Measurements from ENCODE around the gene THBS3.

THBS3 gene

GRCh38 chr1:155179112-155180031 is 28.3 kb downstream of the THBS3 start:
- Histone ChIP-seq H3K27me3 (ENCODE audit: control insufficient read depth, insufficient read depth, low read length) (peaks cover 4% of the 10 kb centered on the region), H3K9me3 (ENCODE audit: control insufficient read depth, low read length) (no peaks in the 10 kb centered on the region), H3K9ac (ENCODE audit: low read length) (peak overlapping the region; percentile 7), H3K36me3 (ENCODE audit: control insufficient read depth, insufficient read depth, low read length) (no peaks in the 10 kb centered on the region), H3K4me3 (ENCODE audit: low read length) (no peak overlapping the region), H3K4me1 (ENCODE audit: control insufficient read depth, insufficient read depth, low read length) (peaks cover 69% of the 10 kb centered on the region)

DNA sequence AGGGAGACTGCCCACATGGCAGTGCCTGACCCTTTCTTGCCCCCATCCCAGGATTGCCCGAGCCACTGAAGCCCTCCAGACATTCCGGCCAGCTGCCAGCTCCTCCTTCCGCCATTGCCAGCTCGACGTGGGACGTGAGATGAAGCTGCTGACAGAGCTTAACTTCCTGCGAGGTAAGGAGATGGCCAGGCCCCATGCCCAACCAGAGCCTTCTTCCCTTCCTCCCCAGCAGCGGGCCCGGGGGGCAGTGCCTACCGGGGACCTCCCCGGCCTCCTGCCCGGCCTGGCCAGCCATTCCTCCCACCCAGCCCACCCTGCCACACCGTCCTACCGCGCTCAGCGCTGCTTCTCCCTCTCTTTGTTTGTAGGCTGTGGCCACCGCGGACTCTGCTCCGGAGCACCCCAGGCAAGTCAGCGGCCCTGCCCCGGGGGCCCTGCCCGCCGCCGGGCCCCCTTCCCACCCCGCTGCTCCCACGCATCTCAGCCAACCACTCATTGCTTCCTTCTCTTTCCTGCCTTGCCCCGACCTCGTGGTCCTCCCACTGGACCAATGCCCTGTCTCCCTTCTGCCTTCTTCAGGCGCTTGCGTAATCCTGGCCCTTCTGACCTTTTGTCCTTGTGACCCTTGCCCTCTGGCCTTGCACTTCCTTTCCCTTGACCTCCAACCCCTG is 29.1 kb downstream of the THBS3 start:
- H3K4me1 ChIP-seq (ENCODE audit: control insufficient read depth, insufficient read depth, low read length) = peaks cover 71% of the 10 kb centered on the region
- no peak overlapping the region for H3K4me3 ChIP-seq (ENCODE audit: low read length)
- no peaks in the 10 kb centered on the region for H3K36me3 ChIP-seq (ENCODE audit: control insufficient read depth, insufficient read depth, low read length)
- H3K9me3 ChIP-seq (ENCODE audit: control insufficient read depth, low read length) = no peaks in the 10 kb centered on the region
- H3K9ac ChIP-seq (ENCODE audit: low read length) = peak overlapping the region; percentile 47
- peaks cover 4% of the 10 kb centered on the region for H3K27me3 ChIP-seq (ENCODE audit: control insufficient read depth, insufficient read depth, low read length)

DNA sequence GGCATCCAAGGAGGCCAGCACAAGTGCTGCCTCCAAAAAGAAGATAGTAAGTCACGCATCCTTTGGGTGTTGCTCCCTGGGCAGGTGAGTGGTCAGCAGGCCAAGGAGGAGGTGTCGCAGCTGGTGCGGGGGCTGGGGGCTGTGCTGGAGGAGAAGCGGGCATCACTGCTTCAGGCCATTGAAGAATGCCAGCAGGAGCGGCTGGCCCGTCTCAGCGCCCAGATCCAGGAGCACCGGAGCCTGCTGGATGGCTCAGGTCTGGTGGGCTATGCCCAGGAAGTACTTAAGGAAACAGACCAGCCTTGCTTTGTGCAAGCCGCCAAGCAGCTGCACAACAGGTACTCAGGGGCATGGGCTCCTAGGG is 29.8 kb downstream of the THBS3 start:
- Histone ChIP-seq H3K4me1 (ENCODE audit: control insufficient read depth, insufficient read depth, low read length) (peaks cover 76% of the 10 kb centered on the region), H3K27me3 (ENCODE audit: control insufficient read depth, insufficient read depth, low read length) (peaks cover 4% of the 10 kb centered on the region), H3K36me3 (ENCODE audit: control insufficient read depth, insufficient read depth, low read length) (no peaks in the 10 kb centered on the region), H3K4me3 (ENCODE audit: low read length) (no peak overlapping the region), H3K9me3 (ENCODE audit: control insufficient read depth, low read length) (no peaks in the 10 kb centered on the region), H3K9ac (ENCODE audit: low read length) (peak overlapping the region; percentile 1)

- no peaks in the 10 kb centered on the region for H3K36me3 ChIP-seq (ENCODE audit: control insufficient read depth, insufficient read depth, low read length)
- peaks cover 78% of the 10 kb centered on the region for H3K4me1 ChIP-seq (ENCODE audit: control insufficient read depth, insufficient read depth, low read length)
- H3K4me3 ChIP-seq (ENCODE audit: low read length) = no peak overlapping the region
- no peaks in the 10 kb centered on the region for H3K9me3 ChIP-seq (ENCODE audit: control insufficient read depth, low read length)
- peak overlapping the region; percentile 1 for H3K9ac ChIP-seq (ENCODE audit: low read length)
- peaks cover 4% of the 10 kb centered on the region for H3K27me3 ChIP-seq (ENCODE audit: control insufficient read depth, insufficient read depth, low read length)
Observed at GRCh38 chr1:155177192-155177917, 30.3 kb downstream of the THBS3 start.

DNA sequence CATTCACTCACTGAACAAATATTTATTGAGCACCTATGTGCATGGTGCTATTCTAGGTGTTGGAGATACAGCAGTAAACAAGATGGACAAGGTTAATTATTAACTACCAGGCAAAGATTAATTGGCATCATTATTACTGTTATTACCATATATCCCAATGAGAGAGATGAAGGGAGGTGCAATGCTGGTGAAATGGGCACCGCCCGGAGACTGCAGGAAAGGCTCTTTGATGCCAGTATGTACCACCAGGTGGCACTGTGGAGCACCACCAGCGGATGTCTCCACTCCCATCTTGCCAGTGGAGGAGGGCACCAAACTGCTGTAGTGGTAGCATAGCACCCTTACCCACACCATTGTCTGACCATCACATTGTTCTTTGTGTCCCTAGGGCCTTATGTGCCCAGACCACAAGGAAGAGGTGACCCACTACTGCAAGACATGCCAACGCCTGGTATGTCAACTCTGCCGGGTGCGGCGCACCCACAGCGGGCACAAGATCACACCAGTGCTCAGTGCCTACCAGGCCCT is 31.1 kb downstream of the THBS3 start:
- H3K27me3 ChIP-seq (ENCODE audit: control insufficient read depth, insufficient read depth, low read length) = peaks cover 4% of the 10 kb centered on the region
- H3K4me3 ChIP-seq (ENCODE audit: low read length) = no peak overlapping the region
- no peaks in the 10 kb centered on the region for H3K36me3 ChIP-seq (ENCODE audit: control insufficient read depth, insufficient read depth, low read length)
- H3K9ac ChIP-seq (ENCODE audit: low read length) = peak overlapping the region; percentile 1
- no peaks in the 10 kb centered on the region for H3K9me3 ChIP-seq (ENCODE audit: control insufficient read depth, low read length)
- peaks cover 76% of the 10 kb centered on the region for H3K4me1 ChIP-seq (ENCODE audit: control insufficient read depth, insufficient read depth, low read length)

DNA sequence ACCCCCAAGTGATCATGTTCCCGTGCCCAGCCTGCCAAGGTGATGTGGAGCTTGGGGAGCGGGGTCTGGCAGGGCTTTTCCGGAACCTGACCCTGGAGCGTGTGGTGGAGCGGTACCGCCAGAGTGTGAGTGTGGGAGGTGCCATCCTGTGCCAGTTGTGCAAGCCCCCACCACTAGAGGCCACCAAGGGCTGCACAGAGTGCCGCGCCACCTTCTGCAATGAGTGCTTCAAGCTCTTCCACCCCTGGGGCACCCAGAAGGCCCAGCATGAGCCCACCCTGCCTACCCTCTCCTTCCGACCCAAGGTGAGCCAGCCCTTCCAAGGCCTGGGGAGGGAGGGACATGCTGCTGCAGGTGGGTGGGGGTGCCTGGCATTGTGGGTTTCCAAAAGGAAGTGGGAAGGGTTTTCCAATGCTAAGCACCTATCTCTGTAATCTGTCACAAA is 31.7 kb downstream of the THBS3 start:
- Histone ChIP-seq H3K27me3 (ENCODE audit: control insufficient read depth, insufficient read depth, low read length) (peaks cover 4% of the 10 kb centered on the region), H3K4me1 (ENCODE audit: control insufficient read depth, insufficient read depth, low read length) (peaks cover 71% of the 10 kb centered on the region), H3K9me3 (ENCODE audit: control insufficient read depth, low read length) (no peaks in the 10 kb centered on the region), H3K9ac (ENCODE audit: low read length) (no peak overlapping the region), H3K4me3 (ENCODE audit: low read length) (no peak overlapping the region), H3K36me3 (ENCODE audit: control insufficient read depth, insufficient read depth, low read length) (no peaks in the 10 kb centered on the region)

DNA sequence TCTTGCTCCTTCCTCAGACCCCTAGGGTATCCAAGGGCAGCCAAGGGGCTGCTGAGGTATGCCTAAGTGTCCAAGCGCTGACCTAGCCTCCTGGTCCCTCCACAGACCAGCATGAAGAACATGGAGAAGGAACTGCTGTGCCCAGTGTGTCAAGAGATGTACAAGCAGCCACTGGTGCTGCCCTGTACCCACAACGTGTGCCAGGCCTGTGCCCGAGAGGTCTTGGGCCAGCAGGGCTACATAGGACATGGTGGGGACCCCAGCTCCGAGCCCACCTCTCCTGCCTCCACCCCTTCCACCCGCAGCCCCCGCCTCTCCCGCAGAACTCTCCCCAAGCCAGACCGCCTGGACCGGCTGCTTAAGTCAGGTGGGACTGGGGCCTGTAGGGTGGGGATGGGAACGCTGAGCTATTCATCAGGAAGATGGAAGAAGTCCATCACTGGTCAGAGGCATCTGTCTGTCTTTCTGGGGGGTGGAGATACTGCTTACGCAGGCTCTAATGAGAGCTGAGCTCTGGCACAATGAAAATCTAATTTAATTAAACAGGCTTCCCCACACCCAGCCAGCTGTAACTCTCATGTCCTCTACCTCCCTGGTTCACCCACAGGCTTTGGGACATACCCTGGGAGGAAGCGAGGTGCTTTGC is 32.3 kb downstream of the THBS3 start:
- no peak overlapping the region for H3K4me3 ChIP-seq (ENCODE audit: low read length)
- peaks cover 71% of the 10 kb centered on the region for H3K4me1 ChIP-seq (ENCODE audit: control insufficient read depth, insufficient read depth, low read length)
- peak overlapping the region; percentile 40 for H3K9ac ChIP-seq (ENCODE audit: low read length)
- no peaks in the 10 kb centered on the region for H3K36me3 ChIP-seq (ENCODE audit: control insufficient read depth, insufficient read depth, low read length)
- H3K27me3 ChIP-seq (ENCODE audit: control insufficient read depth, insufficient read depth, low read length) = peaks cover 4% of the 10 kb centered on the region
- H3K9me3 ChIP-seq (ENCODE audit: control insufficient read depth, low read length) = no peaks in the 10 kb centered on the region

DNA sequence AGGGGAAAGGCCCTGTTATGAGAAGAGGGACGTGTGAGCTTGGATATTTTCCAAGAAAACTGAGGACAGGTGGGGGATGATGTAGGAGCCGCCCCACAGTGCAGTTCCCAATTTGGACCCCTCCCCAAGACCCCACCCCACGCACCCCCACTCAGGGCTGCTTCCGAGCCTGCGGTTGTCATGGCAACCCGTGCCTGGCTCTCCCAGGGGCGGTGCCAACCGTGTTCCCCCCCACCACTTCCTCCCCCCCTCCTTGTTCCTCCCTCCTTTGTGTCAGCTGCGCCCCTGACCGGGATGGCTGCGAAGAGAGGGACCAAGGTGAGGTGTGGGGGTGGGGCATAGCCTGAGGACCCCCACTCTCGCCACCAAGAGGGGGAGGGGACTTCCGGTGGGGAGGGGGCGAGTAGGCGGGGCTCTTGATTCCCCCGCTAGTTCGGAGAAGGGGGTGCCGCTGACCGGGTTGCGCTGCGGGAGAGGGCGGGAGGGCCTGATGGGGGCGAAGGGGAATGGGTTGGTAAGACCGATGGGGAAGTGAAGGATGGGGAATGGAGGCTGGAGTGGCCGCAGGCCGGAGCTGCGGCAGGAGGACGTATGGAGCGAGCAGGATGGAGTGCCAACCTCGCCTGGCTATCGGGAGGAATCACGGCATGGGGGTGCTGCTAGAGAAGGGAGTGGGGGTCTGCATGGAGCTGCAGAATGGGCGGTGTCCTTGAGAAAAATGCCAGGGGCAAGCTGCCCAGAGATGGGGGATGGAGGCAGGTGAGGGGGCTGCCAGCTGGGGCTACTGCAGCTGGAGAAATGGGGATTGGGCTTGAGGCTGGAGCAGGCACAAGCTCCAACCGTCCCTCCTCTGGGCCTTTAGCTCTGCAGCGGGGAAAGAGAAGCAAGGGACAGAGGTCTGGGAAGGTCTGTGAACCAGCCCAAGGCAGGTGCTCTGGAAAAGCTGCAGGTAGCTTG is 33.1 kb downstream of the THBS3 start:
- H3K27me3 ChIP-seq (ENCODE audit: control insufficient read depth, insufficient read depth, low read length) = peaks cover 4% of the 10 kb centered on the region
- H3K4me3 ChIP-seq (ENCODE audit: low read length) = no peak overlapping the region
- no peaks in the 10 kb centered on the region for H3K9me3 ChIP-seq (ENCODE audit: control insufficient read depth, low read length)
- peak overlapping the region; percentile 97 for H3K9ac ChIP-seq (ENCODE audit: low read length)
- no peaks in the 10 kb centered on the region for H3K36me3 ChIP-seq (ENCODE audit: control insufficient read depth, insufficient read depth, low read length)
- peaks cover 66% of the 10 kb centered on the region for H3K4me1 ChIP-seq (ENCODE audit: control insufficient read depth, insufficient read depth, low read length)

GRCh38 chr1:155173478-155174323 is 34.0 kb downstream of the THBS3 start, which contains the start of gene TRIM46:
Gene TRIM46 (plus strand): TSS chr1:155173849. CDS start chr1:155173967, 118 bp downstream.
- Histone ChIP-seq H3K4me3 (ENCODE audit: low read length) (peak within 1 kb of the TSS; percentile 93), H3K4me1 (ENCODE audit: control insufficient read depth, insufficient read depth, low read length) (peaks cover 57% of the 10 kb centered on the region), H3K27me3 (ENCODE audit: control insufficient read depth, insufficient read depth, low read length) (peaks cover 4% of the 10 kb centered on the region), H3K36me3 (ENCODE audit: control insufficient read depth, insufficient read depth, low read length) (no peaks in the 10 kb centered on the region), H3K9me3 (ENCODE audit: control insufficient read depth, low read length) (no peaks in the 10 kb centered on the region), H3K9ac (ENCODE audit: low read length) (peak within 1 kb of the TSS; percentile 97)

Measured in mucosa of stomach (tissue), 1 donor.